KBM-7 (cell line): ENCODE results near the gene CPXM1.
"Not testable (repeated sequence)": the region's sequence is repeated elsewhere in the genome, so short reads cannot be mapped to it uniquely, and the experiment has no call there.

Experiments used
- DNase-seq: peaks from one replicate; pipeline ENCODE4 v3.0.0-alpha.2; 2015
- in situ Hi-C: fragments of 300-500 bp; cut with MboI; formaldehyde crosslinking; loops from 2 replicates; pipeline ENCODE4 v1.14.3; 2020; ENCODE audit warnings: low sequenced_read_pairs, low pct_unique_long_range_greater_than_20kb, mixed read lengths

CPXM1 gene

DNA sequence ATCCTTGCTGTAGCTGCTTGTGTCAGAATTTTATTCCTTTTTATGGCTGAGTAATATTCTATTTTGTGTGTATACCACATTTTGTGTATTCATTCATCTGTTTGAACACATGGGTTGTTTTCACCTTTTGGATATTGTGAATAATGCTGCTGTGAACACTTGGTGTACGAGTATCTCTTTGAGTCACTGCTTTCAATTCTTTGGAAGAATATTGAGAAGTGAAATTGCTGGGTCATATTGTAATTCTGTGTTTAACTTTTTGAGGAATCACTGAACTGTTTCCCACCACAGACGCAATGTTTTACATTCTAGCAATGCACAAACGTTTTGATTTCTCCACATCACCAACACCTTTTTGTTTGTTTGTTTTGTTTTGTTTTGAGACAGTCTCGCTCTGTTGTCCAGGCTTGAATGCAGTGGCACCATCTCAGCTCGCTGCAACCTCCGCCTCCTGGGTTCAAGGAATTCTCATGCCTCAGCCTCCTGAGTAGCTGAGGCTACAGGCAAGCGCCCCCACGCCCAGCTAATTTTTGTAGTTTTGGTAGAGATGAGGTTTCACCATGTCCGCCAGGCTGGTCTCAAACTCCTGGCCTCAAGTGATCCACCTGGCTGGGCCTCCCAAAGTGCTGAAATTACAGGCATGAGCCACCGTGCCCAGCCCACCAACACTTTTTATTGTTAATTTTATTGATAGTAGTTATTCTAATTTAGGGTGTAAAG, 21.7 kb downstream of the CPXM1 start:
- in situ Hi-C loops, result no loop called here
- DNase-seq, result no peak

DNA sequence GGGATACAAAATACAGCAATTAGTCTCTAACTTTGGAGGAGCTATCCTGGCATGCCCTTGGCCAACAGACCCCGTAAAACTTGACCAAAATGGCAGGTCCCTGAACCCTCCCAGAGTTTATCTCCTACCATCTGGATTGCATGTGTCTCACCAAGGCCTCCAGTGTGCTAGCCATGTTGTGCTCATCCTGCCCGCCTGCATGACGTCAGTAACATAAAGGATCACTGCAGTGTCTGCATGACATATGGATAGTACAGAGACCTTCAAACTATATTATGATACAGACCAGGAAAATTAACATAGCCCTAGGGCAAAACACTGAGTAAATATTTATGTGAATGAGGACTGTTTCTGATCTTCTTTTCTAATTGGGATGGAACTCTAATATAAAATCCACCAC, 25.3 kb downstream of the CPXM1 start:
- in situ Hi-C loops, result no loop called here
- no peak for DNase-seq

DNA sequence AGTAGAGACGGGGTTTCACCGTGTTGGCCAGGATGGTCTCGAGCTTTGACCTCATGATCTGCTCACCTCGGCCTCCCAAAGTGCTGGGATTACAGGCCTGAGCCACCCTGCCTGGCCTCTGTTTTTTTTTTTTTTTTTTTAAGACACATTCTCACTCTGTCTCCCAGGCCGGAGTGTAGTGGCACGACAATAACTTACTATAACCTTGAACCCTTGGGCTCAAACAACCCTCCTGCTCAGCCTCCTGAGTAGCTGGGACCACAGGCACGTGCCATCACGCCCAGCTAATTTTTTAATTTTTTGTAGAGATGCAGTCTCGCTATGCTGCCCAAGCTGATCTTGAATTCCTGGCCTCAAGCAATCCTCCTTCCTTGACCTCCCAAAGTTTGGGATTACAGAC, 26.6 kb downstream of the CPXM1 start:
- in situ Hi-C loops, result no loop called here
- DNase-seq, result no peak

DNA sequence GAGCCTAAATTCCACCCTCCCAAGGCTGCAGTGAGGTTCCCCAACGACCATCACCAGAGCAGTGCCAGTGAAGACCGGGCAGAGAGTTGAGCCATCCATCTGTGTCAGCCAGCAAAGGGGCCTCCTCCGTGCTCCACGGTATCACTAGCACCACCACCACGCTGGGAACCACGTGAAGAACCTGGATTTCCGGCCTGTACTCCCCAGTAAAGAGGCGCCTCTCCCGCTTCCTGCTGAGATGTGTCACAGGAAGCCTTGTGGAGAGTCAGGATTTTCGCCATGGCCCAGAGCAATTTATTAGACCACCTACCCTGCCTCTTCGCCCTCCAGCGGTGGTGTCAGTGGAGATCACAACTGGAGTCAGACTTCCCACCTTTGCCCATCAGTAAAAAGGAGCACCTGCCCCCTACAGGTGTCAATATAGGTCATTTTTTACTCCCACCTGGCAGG, 28.8 kb downstream of the CPXM1 start:
- peak; percentile 73 for DNase-seq
- in situ Hi-C loops, result no loop called here

DNA sequence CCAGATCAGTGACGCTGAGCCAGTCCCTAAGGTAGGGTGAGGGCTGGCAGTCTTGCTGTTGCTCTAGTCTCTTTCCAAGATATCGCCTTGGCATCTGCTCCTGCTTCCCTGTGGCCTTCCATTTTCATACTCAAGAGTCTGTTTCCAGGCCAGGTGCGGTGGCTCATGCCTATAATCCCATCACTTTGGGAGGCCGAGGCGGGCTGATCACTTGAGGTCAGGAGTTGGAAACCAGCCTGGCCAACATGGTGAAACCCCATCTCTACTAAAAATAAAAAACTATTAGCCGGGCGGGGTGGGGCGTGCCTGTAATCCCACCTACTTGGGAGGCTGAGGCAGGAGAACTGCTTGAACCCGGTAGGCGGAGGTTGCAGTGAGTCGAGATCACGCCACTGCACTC, 30.3 kb downstream of the CPXM1 start:
- in situ Hi-C loops, DNase-seq: not testable (repeated sequence)

GRCh38 chr20:2768632-2769015, 31.8 kb downstream of the CPXM1 start:
- in situ Hi-C loops, result no loop called here
- no peak for DNase-seq

GRCh38 chr20:2767768-2768631, 32.4 kb downstream of the CPXM1 start:
- DNase-seq, result no peak
- in situ Hi-C loops, result no loop called here

DNA sequence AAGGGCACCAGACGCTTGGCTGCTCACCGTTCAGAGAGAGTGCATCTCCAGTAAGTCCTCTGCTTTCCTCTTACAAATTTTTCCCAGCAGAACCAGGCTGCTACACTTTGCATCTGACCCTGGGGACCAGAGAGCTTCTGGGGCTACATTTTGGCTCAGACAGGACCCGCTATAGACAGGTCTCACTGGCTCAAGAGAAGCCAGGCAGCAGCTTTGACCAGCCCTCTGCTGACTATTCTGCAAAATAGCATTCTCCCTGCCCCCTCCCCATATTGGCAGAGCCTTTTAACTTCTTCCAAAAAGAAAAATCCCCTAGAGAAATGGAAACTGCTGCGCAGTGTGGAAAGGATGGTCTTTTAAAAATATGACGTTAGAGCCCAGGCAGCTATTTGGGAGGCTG, 37.2 kb downstream of the CPXM1 start:
- no peak for DNase-seq
- in situ Hi-C loops, result no loop called here

GRCh38 chr20:2762578-2763131, 37.8 kb downstream of the CPXM1 start:
- in situ Hi-C loops, result no loop called here

GRCh38 chr20:2761885-2762284, 38.5 kb downstream of the CPXM1 start:
- DNase-seq, result no peak
- in situ Hi-C loops, result no loop called here

More at GRCh38 chr20:2762578-2763131, 37.8 kb downstream of the CPXM1 start:
- DNase-seq, result no peak

DNA sequence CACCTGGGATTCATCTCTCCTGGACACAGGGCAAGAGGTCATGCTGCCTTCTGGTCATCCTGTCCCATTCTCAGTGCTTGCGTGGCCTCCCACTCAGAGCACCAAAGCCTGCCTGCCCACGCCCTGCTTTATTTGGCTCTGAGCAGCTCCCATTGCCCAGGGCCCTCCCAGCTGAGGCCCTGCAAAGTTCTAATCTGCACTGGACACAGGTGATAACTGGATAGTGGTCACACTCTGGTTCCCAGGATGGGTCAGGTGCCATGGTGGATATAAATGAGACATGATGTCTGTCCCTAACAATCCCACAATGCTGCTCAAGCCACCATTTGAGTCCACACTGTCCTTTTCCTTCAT, 39.5 kb downstream of the CPXM1 start:
- no peak for DNase-seq
- in situ Hi-C loops, result no loop called here

- in situ Hi-C loops, result no loop called here
- DNase-seq, result no peak
Observed at GRCh38 chr20:2760297-2760951, 40.0 kb downstream of the CPXM1 start.

- in situ Hi-C loops, result no loop called here
- no peak for DNase-seq
Observed at GRCh38 chr20:2759603-2760296, 40.7 kb downstream of the CPXM1 start.

GRCh38 chr20:2759143-2759542, 41.3 kb downstream of the CPXM1 start:
- in situ Hi-C loops, result no loop called here
- DNase-seq, result no peak

DNA sequence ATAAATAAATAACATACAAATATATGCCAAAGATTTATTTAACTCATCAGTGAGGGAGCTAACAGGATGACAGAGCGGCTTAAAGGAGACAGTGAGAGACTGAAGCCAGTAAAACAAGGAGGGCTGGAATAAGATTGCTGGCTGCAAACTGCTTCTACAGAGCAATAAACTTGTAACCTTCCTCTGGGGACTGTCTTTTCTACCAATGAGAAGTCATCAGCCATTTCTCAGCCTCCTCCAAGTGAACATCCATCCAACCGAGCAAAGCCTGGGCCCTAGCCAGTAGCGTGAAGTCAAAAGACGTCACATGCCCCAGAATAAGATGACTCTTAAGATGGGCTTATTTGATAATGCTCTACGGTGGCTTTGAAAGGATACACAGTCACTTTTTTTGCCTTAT, 42.5 kb downstream of the CPXM1 start:
- in situ Hi-C loops, result no loop called here
- no peak for DNase-seq

- in situ Hi-C loops, result no loop called here
- no peak for DNase-seq
Observed at GRCh38 chr20:2757001-2757400, 43.4 kb downstream of the CPXM1 start.

DNA sequence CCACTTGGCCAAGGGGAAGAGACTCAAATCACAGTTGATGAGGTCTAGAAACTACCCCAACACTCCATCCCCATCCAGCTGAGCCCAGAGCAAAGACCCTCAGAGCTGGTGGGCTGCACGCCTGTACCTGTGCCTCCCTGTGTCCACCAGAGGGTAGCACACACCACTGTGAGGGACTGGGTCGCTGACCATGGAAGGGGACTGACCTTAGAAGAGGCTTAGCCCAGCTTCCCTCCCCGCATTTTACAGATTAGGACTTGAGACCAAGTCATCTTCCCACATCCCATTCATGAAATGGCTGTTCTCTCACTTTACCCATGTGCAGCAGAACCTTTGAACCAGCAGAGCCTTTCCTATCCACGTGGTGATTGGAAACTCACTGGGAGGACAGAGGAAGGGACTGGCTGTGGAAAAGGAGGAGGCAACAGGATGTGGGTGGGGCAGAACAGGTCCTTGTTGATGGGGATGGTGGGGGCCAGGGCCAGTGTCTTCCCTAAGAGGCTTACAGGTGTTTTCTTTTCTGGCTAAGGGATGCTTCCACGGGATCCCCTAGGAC, 44.3 kb downstream of the CPXM1 start:
- in situ Hi-C loops, result no loop called here
- DNase-seq, result peak; percentile 34

DNA sequence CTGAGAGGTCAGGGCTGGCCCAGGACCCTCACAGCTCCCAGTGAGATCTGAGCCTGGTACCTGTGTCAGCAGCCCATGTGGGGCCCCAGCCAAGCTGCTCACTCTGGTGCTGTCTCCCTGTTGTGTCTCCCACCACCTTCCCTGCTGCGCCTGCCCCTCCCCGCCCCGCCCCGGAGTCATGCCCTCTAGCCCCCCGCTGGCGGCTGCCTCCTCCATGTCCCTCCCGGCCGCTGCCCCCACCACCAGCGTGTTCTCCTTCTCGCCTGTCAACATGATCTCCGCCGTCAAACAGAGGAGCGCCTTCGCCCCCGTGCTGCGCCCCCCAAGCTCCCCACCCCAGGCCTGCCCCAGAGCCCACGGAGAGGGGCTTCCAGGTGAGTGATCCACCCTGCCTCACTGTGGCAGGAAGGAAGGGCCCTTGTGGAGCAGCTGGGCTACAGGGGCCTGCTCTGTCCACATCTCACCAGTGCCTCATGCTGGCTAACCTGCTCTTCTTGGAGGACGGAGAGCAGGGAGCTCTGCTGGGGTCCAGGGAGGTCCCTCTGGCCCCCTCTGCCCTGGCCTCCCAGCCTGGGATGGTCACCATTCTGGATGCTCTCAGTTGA, 44.9 kb downstream of the CPXM1 start:
- in situ Hi-C loops, result no loop called here
- DNase-seq, result no peak

GRCh38 chr20:2754424-2754823, 46.0 kb downstream of the CPXM1 start:
- DNase-seq, result no peak
- in situ Hi-C loops, result no loop called here
